Spinal cord (tissue), 10 donors: Measurements from ENCODE around the gene EMILIN1. TPM values are rescaled to one million over a fixed set of nuclear protein-coding genes. Genes with fewer than 3 reads are reported as not detected.
"Not testable (repeated sequence)": the region's sequence is repeated elsewhere in the genome, so short reads cannot be mapped to it uniquely, and the experiment has no call there.

Experiments used
- DNase-seq, 6 donors: peaks; one replicate each; pipeline versions ENCODE4 v3.0.0 to v3.0.0-alpha.2; 2013 to 2015; ENCODE audit warnings: low spot score in 6 of 6, low read depth in 4 of 6
- H3K27ac ChIP-seq: one replicate; pipeline ENCODE4 v1.5.1; 2013; ENCODE audit warnings: low read depth, low read length, control low read depth
- H3K27me3 ChIP-seq: one replicate; pipeline ENCODE4 v1.6.1; 2013; ENCODE audit warnings: low read length; ENCODE audit not compliant: control insufficient read depth, insufficient read depth
- H3K36me3 ChIP-seq: one replicate; pipeline ENCODE4 v1.6.1; 2013; ENCODE audit warnings: low read length; ENCODE audit not compliant: control insufficient read depth, insufficient read depth
- H3K4me1 ChIP-seq: one replicate; pipeline ENCODE4 v1.6.1; 2013; ENCODE audit warnings: low read length; ENCODE audit not compliant: control insufficient read depth, insufficient read depth
- H3K4me3 ChIP-seq: one replicate; pipeline ENCODE4 v1.5.1; 2013; ENCODE audit warnings: low read depth, low read length, control low read depth
- H3K9me3 ChIP-seq: one replicate; pipeline ENCODE4 v1.6.1; 2013; ENCODE audit warnings: low read length; ENCODE audit not compliant: control insufficient read depth, insufficient read depth
- WGBS: methylation state at CpG from one replicate; pipeline ENCODE4 v1.1.5; 2013; ENCODE audit warnings: missing lambda C conversion rate; ENCODE audit not compliant: insufficient coverage; 5-methylcytosine and 5-hydroxymethylcytosine counted together
- polyA plus RNA-seq, 2 donors: library from polyadenylated mRNA; unstranded; fragments of 120-200 nt; gene quantifications; one replicate each; pipeline ENCODE4 v1.2.1, GENCODE V29; 2013; ENCODE audit not compliant: insufficient read length in 2 of 2
- total RNA-seq, 2 donors: library from RNA; depleted of rRNA in 1 of 2; stranded (reverse); fragments of 120-200 nt in 1 of 2; fragments of >200 nt in 1 of 2; gene quantifications; one replicate each; pipeline versions ENCODE4 v1.2.3 to v1.2.4, GENCODE V29; 2013 to 2014
- donor health status: healthy.

EMILIN1 gene
- total and polyA plus RNA-seq, 4 donors, result 11.4 to 46.2 (median 18.6) TPM

DNA sequence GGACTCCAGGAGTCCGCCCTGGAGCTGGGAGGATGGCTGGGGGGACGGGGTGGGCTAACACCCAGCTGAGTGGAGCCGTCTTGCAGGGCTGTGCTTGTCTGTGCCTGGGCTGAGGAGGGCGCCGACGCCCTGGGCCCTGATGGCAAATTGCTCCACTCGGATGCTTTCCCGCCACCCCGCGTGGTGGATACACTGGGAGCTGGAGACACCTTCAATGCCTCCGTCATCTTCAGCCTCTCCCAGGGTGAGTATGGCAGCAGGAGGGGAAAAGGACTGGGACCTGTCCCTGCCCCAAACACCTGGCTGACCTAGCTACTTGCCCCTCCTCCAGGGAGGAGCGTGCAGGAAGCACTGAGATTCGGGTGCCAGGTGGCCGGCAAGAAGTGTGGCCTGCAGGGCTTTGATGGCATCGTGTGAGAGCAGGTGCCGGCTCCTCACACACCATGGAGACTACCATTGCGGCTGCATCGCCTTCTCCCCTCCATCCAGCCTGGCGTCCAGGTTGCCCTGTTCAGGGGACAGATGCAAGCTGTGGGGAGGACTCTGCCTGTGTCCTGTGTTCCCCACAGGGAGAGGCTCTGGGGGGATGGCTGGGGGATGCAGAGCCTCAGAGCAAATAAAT, 21.0 kb downstream of the EMILIN1 start:
- 82% methylated on average over 18 of the region's 19 CpGs for WGBS
- Histone ChIP-seq H3K27me3 (no peaks in the 10 kb centered on the region), H3K9me3 (no peaks in the 10 kb centered on the region), H3K4me1 (peaks cover 13% of the 10 kb centered on the region), H3K36me3 (peaks cover 44% of the 10 kb centered on the region), H3K4me3 (no peak overlapping the region), H3K27ac (no peak overlapping the region)
- DNase-seq, result no peak

DNA sequence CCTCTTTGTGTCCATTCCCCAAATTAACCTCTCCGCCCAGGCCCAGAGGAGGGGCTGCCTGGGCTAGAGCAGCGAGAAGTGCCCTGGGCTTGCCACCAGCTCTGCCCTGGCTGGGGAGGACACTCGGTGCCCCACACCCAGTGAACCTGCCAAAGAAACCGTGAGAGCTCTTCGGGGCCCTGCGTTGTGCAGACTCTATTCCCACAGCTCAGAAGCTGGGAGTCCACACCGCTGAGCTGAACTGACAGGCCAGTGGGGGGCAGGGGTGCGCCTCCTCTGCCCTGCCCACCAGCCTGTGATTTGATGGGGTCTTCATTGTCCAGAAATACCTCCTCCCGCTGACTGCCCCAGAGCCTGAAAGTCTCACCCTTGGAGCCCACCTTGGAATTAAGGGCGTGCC, 21.6 kb downstream of the EMILIN1 start:
- H3K4me1 ChIP-seq, result peaks cover 13% of the 10 kb centered on the region
- 57% methylated on average over 7 of the region's 10 CpGs for WGBS
- H3K4me3 ChIP-seq, result no peak overlapping the region
- no peaks in the 10 kb centered on the region for H3K27me3 ChIP-seq
- no peak for DNase-seq
- no peak overlapping the region for H3K27ac ChIP-seq
- no peaks in the 10 kb centered on the region for H3K9me3 ChIP-seq
- peaks cover 40% of the 10 kb centered on the region for H3K36me3 ChIP-seq

DNA sequence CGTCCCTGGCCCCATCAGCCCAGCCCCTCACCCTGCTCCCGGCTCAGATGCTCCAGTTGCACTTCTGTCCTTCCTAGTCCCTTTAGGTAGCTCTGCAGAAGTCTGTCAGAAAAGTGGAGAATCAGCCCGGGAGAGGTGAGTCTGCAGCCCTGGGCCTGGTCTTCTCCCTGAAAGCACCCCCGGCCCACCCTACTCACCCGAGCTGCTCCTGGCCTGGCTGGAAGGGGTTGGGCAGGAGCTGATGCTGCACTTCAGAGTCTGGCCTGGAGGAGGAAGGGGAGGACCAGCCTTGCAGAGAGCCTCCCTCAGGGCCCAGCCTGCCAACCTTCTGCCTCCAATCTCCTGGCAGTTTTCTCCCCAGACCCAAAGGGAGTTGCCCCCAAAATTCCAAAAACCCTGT, 23.9 kb downstream of the EMILIN1 start:
- 93% methylated on average over 3 of the region's 5 CpGs for WGBS
- H3K4me3 ChIP-seq, result no peak overlapping the region
- H3K27ac ChIP-seq, result no peak overlapping the region
- H3K36me3 ChIP-seq, result peaks cover 38% of the 10 kb centered on the region
- no peak for DNase-seq
- H3K9me3 ChIP-seq, result no peaks in the 10 kb centered on the region
- no peaks in the 10 kb centered on the region for H3K27me3 ChIP-seq
- no peaks in the 10 kb centered on the region for H3K4me1 ChIP-seq

DNA sequence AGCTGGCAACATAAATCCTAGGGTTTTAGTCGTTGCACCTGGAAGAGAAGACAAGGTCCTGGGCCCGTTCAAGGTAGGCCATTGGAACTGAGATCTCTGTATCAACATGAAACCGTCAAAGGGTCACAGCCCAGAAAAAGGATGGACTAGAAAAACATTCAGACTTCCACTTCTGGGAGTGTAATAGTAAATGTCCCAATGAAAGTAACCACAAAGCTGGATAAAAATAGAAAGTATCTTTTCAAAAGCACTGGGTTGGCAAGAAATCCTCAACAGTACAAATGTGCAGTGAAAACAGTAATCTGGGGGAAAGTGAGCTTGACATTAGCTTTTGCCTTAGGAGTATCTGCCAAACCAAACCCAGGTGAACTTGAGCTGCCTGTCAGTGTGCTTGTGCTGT, 27.6 kb downstream of the EMILIN1 start:
- DNase-seq, result no peak
- Histone ChIP-seq H3K36me3 (peaks cover 23% of the 10 kb centered on the region), H3K4me3 (no peak overlapping the region), H3K4me1 (no peaks in the 10 kb centered on the region), H3K27ac (no peak overlapping the region), H3K9me3 (no peaks in the 10 kb centered on the region), H3K27me3 (no peaks in the 10 kb centered on the region)
- 92% methylated on average over 2 of the region's 3 CpGs for WGBS

DNA sequence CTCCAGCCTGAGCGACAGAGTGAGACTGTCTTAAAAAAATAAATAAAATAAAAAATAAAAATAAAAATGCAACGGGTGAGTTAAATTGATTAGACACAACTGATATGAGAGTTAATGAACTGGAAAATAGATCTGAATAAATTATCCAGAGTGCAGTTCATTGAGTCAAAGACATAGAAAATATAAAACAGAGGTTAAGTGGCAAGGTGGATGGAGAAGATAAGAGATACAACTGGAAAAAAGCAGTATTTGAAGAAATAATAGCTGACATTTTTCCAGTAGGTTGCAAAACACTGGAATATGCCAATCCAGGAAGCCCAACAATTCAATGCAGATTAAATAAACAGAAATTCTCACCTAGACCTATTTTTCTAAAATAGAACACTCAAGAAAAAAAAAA, 29.8 kb downstream of the EMILIN1 start:
- no peaks in the 10 kb centered on the region for H3K9me3 ChIP-seq
- DNase-seq, result no peak
- WGBS, result no CpG with 5 or more reads among the region's 2 CpGs
- H3K27me3 ChIP-seq, result no peaks in the 10 kb centered on the region
- H3K4me3 ChIP-seq, result no peak overlapping the region
- H3K27ac ChIP-seq, result no peak overlapping the region
- H3K4me1 ChIP-seq, result no peaks in the 10 kb centered on the region
- peaks cover 12% of the 10 kb centered on the region for H3K36me3 ChIP-seq

DNA sequence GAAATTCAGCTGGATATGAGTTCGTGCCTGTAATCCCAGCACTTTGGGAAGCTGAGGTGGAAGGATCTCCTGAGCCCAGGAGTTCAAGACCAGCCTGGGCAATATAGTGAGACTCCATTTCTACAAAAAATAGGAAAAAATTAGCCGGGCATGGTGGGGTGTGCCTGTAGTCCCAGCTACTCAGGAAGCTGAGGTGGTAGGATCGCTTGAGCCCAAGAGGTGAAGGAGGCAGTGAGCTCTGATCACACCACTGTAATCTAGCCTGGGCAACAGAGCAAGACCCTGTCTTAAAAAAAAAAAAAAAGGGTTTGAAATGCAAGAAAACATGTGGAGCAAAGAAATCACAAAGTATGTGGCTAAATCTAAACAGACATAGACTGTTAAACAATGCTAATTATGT, 30.7 kb downstream of the EMILIN1 start:
- 100% methylated on average over 2 of the region's 3 CpGs for WGBS
- H3K4me1 ChIP-seq, result no peaks in the 10 kb centered on the region
- H3K9me3 ChIP-seq, result no peaks in the 10 kb centered on the region
- no peak overlapping the region for H3K4me3 ChIP-seq
- DNase-seq, result no peak
- no peak overlapping the region for H3K27ac ChIP-seq
- H3K27me3 ChIP-seq, result no peaks in the 10 kb centered on the region
- H3K36me3 ChIP-seq, result peaks cover 10% of the 10 kb centered on the region

DNA sequence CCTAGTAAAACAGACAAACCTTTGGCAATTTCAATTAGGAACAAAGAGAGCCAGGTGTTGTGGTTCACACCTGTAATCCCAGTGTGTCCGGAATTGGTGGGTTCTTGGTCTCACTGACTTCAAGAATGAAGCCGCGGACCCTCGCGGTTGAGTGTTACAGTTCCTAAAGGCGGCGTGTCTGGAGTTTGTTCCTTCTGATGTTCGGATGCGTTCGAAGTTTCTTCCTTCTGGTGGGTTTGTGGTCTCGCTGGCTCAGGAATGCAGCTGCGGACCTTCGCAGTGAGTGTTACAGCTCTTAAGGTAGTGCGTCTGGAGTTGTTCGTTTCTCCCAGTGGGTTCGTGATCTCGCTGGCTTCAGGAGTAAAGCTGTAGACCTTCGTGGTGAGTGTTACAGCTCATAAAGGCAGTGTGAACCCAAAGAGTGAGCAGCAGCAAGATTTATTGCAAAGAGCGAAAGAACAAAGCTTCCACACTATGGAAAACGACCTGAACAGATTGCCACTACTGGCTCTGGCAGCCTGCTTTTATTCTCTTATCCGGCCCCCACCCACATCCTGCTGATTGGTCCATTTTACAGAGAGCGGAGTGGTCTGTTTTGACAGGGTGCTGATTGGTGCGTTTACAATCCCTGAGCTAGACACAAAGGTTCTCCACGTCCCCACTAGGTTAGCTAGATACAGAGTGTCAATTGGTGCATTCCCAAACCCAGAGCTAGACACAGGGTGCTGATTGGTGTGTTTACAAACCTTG, 32.4 kb downstream of the EMILIN1 start:
- H3K4me1 ChIP-seq, H3K36me3 ChIP-seq, H3K27ac ChIP-seq, DNase-seq, H3K4me3 ChIP-seq, H3K27me3 ChIP-seq, H3K9me3 ChIP-seq: not testable (repeated sequence)
- WGBS, result 82% methylated on average over 17 of the region's 24 CpGs

DNA sequence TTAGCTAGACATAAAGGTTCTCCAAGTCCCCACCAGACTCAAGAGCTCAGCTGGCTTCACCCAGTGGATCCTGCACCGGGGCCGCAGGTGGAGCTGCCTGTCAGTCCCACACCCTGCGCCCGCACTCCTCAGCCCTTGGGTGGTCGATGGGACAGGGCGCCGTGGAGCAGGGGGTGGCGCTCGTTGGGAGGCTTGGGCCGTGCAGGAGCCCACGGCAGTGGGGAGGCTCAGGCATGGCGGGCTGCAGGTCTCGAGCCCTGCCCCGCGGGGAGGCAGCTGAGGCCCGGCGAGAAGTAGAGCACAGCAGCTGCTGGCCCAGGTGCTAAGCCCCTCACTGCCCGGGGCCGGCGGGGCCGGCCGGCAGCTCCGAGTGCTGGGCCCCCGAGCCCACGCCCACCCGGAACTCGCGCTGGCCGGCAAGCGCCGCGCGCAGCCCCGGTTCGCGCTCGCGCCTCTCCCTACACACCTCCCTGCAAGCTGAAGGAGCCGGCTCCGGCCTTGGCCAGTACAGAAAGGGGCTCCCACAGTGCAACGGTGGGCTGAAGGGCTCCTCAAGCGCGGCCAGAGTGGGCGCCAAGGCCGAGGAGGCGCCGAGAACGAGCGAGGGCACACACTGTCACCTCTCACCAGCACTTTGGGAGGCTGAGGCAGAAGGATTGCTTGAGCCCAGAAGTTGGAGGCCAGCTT, 33.1 kb downstream of the EMILIN1 start:
- H3K36me3 ChIP-seq, H3K4me1 ChIP-seq, H3K4me3 ChIP-seq, H3K9me3 ChIP-seq, DNase-seq, H3K27me3 ChIP-seq, H3K27ac ChIP-seq: not testable (repeated sequence)
- 92% methylated on average over 49 of the region's 49 CpGs for WGBS

DNA sequence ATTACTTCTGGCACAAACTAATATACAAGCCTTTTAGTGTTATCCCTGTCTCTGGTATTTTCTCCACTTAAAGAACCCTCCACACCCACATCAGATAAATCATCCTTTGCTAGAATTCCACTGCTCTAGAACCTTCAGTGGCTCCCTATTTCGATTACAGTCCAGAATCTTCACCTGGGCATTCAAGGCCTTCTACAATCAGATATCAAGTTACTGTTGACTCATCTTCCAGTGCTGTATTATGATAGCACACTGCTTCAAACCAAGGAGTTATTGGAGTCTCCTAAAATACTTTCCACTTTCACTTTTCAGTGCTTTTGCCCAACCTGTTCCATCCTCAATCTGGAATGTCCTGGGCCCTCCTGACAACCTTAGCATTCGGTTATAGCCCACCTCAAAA, 37.1 kb downstream of the EMILIN1 start:
- Histone ChIP-seq H3K4me1 (peaks cover 10% of the 10 kb centered on the region), H3K36me3 (peaks cover 5% of the 10 kb centered on the region), H3K9me3 (no peaks in the 10 kb centered on the region), H3K4me3 (no peak overlapping the region), H3K27ac (no peak overlapping the region), H3K27me3 (peaks cover 9% of the 10 kb centered on the region)
- no peak for DNase-seq
- WGBS, result 75% methylated on average over 2 of the region's 2 CpGs
